ENCODE results near the gene EIF4E2. TPM values are rescaled to one million over a fixed set of nuclear protein-coding genes. Genes with fewer than 3 reads are reported as not detected.

Gene EIF4E2, protein sequence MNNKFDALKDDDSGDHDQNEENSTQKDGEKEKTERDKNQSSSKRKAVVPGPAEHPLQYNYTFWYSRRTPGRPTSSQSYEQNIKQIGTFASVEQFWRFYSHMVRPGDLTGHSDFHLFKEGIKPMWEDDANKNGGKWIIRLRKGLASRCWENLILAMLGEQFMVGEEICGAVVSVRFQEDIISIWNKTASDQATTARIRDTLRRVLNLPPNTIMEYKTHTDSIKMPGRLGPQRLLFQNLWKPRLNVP
- total RNA-seq, result 185 and 210 TPM in 2 replicates

DNA sequence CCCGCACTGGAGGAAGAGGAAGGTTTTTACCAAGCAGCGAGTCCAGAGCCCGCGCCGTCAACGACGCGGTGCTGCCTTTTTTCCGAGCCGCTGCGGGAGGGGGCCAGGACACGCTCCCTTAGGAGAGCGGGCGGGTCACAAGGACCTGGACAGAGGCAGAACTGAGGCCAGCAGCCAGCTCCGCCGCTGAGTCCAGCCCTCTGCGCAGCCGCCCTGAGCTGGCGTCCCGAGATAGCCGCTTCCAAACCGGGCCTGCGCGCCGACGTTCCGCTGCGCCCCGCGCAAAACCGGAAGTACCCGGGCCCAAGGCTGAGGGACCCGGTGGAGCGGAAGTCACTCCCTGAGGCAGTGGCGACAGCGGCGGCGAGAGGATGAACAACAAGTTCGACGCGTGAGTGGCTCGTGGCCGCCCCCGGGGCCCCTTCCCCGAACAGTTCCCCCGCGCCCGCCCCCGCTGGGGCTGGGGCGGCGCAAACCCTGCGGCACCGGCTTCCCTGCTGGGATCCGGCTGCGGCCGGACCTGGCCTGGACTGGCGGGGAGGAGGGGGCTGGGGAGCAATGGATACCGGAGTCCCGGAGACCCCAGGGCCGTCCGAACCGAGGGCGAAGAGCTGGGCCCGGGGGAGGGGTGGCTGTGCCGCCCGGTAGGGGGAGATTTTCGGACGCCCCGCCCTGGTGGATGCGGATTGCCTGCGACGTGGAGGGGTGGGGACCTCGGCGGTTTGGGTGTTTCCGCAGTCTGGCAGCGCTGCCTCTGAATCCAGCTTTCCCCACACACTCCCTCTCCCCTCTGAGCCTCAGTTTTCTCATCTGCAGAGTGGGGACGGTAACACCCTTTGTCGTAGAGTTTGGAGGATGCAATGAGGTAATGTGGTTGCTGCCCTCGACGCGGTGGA is at the start of gene EIF4E2, which contains the start of gene TIGD1:
Gene EIF4E2 (plus strand): TSS at position 336 of the 896 bp plus-strand sequence. CDS start 36 bp downstream, at position 372.
Gene TIGD1 (minus strand): TSS at position 204 of the 896 bp plus-strand sequence. CDS start 675 bp downstream, outside the sequence.

DNA sequence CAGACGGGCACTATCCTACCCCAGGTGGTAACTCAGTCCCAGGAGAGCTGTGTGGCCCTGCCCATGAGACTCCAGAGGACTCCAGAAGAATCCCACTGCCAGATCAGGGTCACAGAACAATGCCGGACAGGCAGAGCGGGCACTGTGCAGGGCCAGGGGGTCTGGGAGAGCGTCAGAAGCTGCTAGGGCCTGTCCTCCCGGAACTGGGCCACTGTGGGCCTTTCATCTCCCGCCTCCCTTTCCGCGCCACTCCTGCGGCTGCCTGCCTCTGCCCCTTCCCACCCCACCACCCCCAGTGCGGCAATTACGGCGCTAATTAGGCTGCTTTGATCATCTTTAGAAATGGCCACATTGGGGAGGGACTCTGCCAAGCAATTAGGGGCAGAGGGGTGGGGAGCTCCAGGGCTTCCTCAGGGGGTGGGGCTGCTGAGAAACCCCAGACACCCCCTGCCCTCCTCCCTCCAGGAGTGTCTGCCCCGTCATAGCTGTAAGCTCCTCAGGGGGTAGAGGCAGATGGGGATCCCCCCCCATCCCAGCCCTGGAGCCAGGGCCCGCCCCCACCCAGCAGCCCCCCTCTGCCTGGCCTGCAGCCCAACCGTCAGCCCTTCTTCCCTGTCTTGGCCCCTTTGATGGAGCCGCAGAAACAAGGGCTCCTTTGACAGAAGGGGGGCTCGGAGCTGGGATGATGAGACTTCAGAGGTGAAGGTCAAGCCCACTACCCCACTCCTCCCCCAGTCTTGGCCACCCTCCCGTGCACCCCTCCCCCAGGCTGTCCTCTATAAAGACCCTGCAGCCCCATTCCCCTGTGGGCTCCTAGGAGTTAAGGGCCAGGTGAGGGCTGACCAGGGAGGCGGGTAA is 30.7 kb upstream of the EIF4E2 start, which contains the start of gene PRSS56:
Gene PRSS56 (plus strand): TSS at position 808 of the 858 bp plus-strand sequence. CDS start 211 bp downstream, outside the sequence.

DNA sequence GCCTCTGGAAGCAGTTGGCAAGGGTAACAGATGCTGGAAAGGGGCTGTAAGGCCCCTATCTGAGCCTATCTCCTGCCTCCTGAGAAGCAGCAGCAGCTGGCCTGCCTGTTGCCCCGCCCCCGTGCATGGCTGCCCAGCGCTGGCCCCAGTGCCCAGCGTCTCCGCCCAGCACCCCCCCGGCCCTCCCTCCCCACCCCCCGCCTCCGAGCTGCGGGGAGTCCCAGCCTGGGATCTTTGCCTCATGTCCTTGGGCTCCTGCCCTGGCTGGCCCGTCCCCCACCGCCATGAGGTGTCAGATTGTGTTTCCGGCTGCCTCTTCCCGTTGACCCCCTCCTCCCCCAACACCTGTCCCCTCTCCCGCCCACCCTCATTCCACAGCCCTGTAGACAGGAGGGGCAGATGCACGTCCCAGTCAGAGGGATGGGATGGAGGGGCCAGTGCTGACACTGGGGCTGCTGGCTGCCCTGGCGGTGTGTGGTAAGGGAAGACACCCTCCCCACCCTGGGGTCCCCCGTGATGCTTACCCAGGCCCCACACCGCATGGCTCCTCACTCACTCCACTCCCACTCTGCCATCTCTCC is 24.6 kb upstream of the EIF4E2 start, which contains the start of gene CHRND:
Gene CHRND (plus strand): TSS at position 370 of the 581 bp plus-strand sequence. CDS start 56 bp downstream, at position 426.

DNA sequence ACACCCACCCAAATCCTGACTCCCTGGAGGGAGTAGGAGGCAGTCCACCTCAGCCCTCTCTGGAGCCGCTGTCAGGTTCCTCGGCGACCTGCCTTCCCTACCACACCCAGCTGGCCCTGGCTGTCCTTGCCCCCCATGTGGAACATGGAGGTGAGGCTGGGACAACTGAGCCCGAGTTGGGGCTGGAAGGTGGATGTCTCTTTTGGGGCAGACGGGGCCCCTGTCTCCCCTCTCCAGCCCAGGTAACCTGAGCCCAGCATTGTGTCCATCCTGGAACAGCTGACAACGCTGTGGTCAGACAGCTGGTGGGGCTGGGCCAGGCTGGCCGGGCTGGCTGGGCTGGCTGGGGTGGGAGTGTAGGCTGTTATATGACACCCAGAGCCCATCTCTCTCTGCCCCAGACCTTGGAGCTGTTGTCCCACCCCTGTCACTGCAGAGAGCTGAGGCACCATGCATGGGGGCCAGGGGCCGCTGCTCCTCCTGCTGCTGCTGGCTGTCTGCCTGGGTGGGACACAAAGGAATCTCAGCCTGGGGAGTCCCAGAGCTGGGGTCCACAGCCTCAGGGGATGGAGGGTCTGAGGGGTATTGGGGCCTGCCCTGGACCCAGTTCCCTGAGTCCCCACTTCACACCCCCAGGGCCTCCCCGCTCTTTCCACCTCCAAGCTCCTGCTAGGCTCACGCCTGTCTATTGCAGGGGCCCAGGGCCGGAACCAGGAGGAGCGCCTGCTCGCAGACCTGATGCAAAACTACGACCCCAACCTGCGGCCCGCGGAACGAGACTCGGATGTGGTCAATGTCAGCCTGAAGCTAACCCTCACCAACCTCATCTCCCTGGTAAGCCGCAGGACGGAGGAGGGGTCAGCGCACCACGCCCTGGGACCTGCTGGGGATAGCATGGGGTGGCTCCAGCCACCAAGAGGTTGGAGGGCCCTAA is 10.9 kb upstream of the EIF4E2 start, which contains the start of gene CHRNG:
Gene CHRNG (plus strand): TSS at position 395 of the 934 bp plus-strand sequence. CDS start 56 bp downstream, at position 451.

Other genes starting within 250 kb of the EIF4E2 start
- gene ALPP, start 171.9 kb upstream of the EIF4E2 start, total RNA-seq, result not detected in 2 replicates
- not detected in 2 replicates for gene ALPG, start 143.8 kb upstream of the EIF4E2 start, total RNA-seq
- gene ALPI, start 94.5 kb upstream of the EIF4E2 start, total RNA-seq, result not detected in 2 replicates
- gene ECEL1, start 62.9 kb upstream of the EIF4E2 start, total RNA-seq, result not detected in 2 replicates
- gene PRSS56, start 30.3 kb upstream of the EIF4E2 start, total RNA-seq, result not detected in 2 replicates
- gene CHRND, start 24.5 kb upstream of the EIF4E2 start, total RNA-seq, result not detected in 2 replicates
- not detected in 2 replicates for gene CHRNG, start 11.0 kb upstream of the EIF4E2 start, total RNA-seq
- gene TIGD1, start 132 bp upstream of the EIF4E2 start, total RNA-seq, result 1.2 and 1.8 TPM in 2 replicates
- gene EFHD1, start 82.9 kb downstream of the EIF4E2 start, total RNA-seq, result 0.47 TPM in 1 of 2 replicates, not detected in the other
- gene GIGYF2, start 146.6 kb downstream of the EIF4E2 start, total RNA-seq, result 45.2 and 50.8 TPM in 2 replicates
- not detected in 2 replicates for gene KCNJ13, start 225.9 kb downstream of the EIF4E2 start, total RNA-seq